PFSK-1 (cell line): ENCODE data around the gene CACNA1I.

Experiments
- FOXP2 ChIP-seq: optimal IDR thresholded peaks from 2 replicates; pipeline ENCODE3; 2011; ENCODE audit warnings: borderline replicate concordance, control low read depth, inconsistent platforms; ENCODE audit not compliant: insufficient read depth; ENCODE audit errors: extremely low read length, extremely low read depth
- POLR2AphosphoS5 ChIP-seq: IDR thresholded peaks from 2 replicates; pipeline ENCODE4 v1.6.1; 2012; ENCODE audit warnings: low read depth, mild to moderate bottlenecking, control low read depth, low read length, moderate library complexity
- REST ChIP-seq, 2 experiments: IDR thresholded peaks; 2 replicates each; pipeline versions ENCODE4 v1.6.1 to v1.8.0; 2011 to 2012; ENCODE audit warnings: low read depth in 2 of 2, low read length in 2 of 2, control low read depth in 1 of 2, inconsistent platforms in 1 of 2, mild to moderate bottlenecking in 1 of 2, moderate library complexity in 1 of 2; ENCODE audit not compliant: insufficient read depth in 1 of 2
- SIN3A ChIP-seq: IDR thresholded peaks from 2 replicates; pipeline ENCODE4 v1.6.1; 2012; ENCODE audit warnings: mild to moderate bottlenecking, low read length, moderate library complexity, borderline replicate concordance; ENCODE audit not compliant: insufficient read depth
- TAF1 ChIP-seq: IDR thresholded peaks from 2 replicates; pipeline ENCODE4 v1.6.1; 2012; ENCODE audit warnings: low read length, control low read depth, borderline replicate concordance; ENCODE audit not compliant: insufficient read depth

GRCh38 chr22:39677967-39678366 is 107.4 kb downstream of the CACNA1I start:
- TF ChIP-seq POLR2AphosphoS5 (no peak), TAF1 (no peak), SIN3A (no peak), REST (IDR thresholded peaks at IDR 0.05; ENCODE audit: insufficient read depth in 1 of 2, low read depth in 2 of 2, low read length in 2 of 2) (no peak), FOXP2 (no peak)
